Left forelimb (tissue), 1 donor: ENCODE measurements around the gene MYH11.
"Not testable (repeated sequence)": the region's sequence is repeated elsewhere in the genome, so short reads cannot be mapped to it uniquely, and the experiment has no call there.

Source experiments
- DNase-seq: peaks from one replicate; pipeline ENCODE4 v3.0.0-alpha.2; 2018; ENCODE audit warnings: low spot score

Gene MYH11

DNA sequence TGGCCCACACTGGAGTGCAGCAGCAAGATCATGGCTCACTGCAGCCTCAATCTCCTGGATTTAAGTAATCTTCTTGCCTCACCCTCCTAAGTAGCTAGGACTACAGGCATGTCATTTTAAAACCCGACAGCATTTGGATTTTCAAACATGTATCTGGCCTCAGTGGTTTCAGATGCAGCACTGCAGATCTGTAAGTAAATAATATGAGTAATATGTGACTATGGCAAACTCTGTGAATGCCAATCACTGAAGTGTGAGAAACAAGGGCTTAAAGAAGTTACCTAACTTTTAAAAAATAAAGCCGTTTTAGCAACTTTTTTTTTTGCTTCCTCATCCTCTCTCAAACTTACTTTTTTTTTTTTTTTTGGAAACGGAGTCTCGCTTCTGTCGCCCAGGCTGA lies 19.7 kb upstream of the MYH11 start:
- no peak for DNase-seq

DNA sequence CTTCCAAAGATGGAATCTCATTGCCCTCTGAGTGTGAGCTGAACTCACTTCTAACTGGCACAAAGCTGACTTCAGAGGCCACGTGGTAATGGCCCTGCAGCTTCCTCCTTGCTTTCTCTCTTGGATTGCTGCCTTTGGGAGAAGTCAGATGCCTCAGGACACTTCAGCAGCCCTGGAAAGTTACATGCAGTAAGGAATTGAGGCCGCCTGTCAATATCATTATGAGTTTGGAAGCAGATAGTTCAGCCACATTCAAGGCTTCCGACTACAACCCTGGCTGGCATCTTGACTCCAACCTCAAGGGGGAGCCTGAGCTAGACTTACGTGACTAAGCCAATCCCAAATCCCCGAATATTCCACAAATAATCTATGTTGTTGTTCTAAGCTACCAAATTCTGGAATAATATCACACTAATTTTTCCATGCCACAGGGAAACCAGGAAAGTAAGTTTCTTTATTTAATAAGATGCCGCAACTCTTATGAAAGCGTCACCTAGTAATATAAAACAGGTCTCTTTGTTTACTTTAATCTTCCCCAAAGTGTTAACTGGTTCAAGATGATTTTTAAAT lies 18.0 kb upstream of the MYH11 start:
- DNase-seq = no peak

DNA sequence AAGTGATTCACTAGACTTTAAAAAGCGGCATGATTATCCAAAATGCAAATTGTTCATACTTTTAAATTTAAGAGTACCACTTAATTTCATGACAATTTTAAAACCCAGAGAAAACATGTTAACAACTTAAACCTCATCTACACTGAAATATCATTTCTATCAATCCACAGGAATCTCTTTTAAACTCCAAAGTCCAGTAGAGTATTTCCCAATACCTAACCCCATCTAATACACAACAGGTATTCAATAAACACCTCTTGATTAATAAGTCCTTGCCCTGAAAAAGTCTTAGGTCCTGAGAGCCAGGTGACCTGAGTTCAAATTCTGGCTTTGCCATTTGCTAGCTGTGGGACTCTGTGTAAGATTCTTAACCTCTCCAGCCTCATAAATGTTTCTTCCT lies 16.9 kb upstream of the MYH11 start:
- DNase-seq = no peak

DNA sequence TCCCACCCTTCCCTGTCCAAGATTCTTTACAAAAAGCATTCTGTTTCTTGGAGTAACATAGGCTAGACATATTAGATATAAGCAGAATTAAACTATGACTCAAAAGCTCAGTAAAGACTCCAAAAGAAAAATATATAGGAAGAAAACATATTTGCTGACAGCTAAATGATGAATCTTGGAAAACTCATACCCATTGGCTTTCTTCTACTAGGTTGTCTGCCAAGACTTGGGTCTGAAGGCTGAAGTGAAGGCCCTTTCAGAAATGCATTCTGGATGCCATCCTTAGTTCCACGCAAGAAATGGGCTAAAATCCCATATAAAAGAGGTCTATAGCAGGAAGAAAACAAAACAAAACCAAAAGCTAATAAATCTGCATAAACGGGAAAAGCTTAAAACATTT lies 16.5 kb upstream of the MYH11 start:
- no peak for DNase-seq

DNA sequence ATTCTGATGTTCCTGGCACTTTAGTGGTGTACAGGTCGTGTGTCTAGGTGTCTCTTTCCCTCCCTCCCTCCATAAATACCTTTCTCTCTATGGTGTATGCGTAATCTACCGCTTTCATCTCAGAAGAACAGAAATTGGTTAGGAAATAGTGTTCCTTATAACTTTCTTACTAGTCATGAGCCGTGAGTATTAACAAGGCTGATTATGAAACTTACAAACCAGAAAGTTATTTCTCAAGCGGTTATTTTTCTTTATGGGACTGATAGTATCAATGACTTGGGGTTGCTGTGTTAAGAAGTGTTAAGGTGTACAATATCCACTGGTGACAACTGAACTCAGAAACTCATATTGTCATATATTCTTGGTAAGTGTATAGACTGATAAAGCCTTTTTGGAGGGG lies 13.2 kb upstream of the MYH11 start:
- DNase-seq = no peak

DNA sequence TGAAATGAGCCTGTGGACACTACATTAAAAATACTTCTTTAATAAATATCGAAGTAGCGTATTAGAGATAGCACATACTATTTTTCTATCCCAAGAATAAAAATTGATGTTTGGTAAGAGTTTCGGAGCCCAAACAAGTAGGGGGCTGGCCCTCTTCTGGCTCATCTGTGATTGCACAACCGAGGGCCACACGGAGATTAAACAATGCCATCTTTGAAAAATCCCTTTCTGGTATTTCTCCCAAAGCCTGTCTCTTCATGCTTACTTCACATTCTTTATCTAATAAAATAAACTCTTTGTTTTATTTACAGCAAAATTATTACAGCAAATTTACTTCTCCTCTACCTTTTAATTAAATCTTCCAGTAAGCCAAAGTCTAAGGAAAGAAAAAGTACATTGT lies 9.6 kb upstream of the MYH11 start:
- no peak for DNase-seq

DNA sequence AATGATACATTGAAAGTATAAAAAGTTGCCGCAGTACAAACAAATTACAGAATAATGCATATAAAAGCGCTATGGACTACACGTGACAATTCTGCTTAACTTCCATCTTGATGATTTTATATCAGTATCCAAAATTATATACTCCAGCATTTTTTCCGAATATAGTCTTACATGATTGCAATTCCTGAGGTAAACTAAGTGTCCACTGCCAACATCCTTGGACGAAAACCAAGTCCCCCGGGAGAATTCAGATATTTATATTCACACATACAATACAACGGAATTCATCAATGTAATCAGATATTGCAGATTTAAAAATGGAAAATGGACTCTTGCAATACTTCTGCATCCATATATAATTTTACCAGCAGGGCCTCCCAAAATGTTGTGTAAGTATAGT lies 8.9 kb upstream of the MYH11 start:
- DNase-seq = no peak

DNA sequence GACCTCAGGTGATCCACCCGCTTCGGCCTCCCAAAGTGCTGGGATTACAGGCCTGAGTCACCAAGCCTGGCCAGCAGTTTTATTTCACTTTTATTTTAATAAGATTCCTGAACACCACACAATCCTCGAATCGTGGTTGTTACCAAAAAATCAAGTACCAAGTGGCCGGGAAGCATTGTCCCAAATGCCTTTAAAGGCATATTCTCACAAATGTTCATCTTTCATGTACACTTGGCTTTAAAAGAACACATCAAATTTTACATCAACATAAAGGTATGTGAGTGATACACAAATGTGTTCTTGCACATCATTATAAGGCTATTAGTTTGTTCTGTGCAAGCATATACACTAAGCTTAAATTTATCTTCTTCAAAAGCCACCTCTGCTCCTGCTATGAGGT lies 8.1 kb upstream of the MYH11 start:
- DNase-seq = no peak

DNA sequence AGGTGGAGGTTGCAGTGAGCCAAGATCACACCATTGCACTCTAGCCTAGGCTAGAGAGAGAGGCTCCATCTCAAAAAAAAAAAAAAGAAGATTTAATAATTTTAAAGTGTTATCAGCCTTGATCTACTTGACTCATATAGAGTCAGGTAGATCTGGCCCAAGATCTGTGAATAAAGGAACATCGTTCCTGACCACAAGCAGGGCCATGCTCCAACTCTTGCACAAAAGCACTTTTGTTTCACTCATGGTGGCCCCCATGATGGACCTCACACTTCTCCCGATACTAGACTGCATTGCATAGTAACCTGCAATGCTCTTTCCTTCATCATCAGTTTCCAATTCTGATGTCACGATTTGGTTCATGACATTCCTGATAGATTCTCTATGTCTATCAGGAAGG lies 5.2 kb upstream of the MYH11 start:
- no peak for DNase-seq

DNA sequence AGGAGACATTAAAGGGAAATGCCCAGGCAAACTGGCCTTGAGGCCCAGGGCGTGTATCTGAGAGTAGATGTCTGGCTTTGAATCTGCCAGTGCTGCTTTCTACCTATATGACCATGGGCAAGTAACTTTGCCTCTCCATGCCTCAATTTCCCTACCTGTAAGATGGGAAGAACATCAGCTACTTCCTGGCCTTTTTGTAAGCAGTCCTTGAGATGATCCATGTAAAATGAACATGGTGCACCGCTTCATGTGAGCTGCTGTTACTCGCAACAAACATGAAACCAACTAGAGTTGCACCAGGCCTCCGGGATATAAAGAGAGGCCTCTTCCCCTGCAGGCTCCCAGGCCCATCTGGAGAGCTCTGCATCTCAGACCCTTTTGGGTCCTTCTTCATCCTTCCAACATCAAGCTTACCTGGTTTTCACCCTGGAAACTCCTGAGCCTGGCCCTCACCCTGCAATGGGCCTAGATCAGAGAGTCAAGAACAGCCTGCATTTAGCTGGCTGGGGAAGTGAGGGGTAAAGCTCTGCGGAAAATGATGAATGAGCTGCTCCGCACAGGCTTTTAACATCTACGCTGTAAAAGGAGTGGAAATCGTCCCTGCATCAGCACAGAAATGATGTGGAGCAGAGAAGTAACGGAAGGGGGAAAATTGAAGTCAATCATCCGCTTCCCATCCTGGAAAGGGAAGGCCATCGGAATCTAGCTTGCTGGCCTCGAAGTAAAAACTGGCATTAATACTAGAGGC lies 2.3 kb upstream of the MYH11 start:
- DNase-seq = no peak

DNA sequence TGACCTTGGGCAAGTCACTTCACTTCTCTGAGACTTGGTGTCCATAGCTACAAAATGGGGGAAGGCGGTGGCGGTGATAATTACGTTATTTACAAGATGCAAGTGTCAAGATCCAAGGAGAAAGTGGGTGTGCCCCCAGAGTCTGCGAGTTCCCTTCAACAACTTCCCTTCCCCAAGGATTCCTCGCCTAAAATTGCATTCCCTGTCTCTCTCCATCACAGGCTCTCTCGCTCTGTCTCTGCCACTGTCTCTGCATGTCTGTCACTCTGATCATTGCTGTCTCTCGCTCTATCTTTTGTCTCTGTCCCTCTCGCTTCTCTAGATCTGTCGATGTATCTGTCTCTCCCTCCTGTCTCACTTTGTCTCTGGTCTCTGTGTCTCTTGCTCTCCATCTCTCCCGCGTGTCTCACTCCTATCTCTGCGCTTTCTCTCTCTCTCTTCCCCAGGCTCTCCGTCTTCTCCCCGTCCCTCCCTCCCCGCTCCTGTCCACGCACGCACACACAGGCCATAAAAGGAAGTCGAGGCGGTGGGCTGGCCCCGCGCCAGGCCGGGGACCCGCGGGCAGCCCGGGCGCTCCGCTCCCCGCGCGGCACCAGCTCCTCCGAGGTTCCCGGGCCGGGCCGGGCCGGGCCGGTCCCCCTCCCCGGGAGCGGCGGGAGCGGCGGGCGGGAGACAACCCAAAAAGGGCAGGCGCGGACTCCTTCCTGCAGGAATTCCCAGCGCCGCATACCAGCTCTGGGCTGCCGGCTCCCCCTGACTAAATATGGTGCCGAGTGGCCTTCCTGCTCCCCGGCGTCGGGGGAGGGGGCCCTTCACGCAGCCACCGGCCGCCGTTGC lies 1.1 kb upstream of the MYH11 start:
- no peak for DNase-seq

DNA sequence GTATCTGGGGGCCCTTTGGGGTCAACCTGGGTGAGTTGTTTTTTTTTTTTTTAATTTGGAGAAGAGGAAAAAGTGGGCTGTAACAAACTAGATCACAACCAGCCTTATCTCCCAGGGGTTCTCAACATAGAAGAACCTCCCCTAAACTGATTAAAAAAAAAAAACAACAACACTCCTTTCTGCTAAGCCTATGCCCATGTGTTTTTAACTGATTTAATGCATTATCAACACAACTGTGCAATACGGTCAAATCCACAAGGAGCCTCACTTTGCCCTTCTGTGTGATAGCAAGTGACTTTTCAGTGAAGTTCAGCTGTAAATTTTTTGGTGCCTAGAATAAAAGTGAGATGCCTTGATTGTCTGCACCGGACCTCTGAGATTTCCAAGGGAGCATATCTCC lies 646 bp downstream of the MYH11 start:
- DNase-seq = no peak

DNA sequence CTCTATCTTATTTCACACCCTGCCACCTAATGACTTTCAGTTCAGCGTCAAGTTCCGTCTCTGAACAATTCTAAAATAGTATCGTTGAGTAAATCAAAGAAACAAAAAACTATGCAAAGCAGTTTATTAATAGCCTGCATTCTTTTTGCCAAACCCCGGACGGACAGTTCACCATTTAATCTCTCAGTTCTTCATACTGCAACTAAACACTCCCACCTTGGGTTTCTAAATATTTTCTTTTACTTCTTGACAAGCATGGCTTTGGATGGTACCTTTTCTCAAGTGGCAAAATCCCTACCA lies 1.2 kb downstream of the MYH11 start:
- no peak for DNase-seq

DNA sequence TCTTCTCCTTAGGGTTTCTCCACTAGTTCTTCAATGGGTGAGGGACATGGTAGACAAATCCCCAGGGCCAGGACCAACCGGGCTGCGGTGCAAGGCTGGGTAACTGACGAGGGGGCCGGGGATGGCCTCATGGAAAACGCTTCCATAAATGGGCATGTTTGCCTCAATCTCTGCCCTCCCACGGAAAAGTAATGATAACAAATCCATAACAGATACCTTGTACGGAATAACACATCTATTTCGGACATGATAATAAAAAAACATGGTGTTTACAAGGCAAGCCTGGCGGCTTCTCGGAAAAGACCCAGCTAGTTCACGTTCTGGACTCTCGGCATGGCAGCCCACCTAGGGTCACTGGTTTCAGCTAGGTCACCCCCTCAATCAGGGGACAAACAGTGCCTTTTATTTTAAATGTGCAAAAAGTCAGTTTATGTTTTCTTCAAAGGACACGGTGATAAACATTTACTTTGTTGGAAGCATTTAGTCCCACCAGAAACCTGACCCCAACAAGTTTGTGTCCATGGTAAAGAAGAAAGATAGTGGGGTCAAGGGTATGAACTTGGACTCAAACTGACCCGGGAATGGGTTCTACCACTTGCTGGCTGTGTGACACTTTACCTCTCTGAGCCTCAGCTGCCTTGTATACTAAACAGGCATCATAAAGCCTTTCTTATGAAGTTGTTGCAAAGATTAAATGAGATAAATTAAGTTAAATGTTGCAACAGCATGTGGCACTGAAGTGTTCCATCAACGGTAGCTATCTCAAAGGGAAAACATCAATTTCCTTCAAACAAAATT lies 1.7 kb downstream of the MYH11 start:
- no peak for DNase-seq

DNA sequence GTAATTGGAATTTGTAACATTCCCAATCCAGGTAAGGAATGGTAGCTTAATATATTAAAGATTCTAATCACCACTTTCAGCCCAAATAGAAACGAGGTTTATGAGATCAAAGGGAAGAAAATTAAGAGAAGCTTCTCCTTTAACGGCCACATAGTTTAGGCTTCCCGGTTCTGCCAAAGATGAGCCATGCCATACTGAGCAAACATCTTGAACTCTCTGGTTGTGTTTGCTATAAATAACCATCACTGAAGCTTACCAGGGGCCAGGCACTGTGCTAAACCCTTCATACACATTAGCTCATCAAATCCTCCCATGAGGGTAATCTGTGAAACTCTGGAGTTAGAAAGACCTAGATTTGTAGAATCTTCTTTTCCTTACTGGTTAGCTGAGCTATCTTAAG lies 2.8 kb downstream of the MYH11 start:
- no peak for DNase-seq

DNA sequence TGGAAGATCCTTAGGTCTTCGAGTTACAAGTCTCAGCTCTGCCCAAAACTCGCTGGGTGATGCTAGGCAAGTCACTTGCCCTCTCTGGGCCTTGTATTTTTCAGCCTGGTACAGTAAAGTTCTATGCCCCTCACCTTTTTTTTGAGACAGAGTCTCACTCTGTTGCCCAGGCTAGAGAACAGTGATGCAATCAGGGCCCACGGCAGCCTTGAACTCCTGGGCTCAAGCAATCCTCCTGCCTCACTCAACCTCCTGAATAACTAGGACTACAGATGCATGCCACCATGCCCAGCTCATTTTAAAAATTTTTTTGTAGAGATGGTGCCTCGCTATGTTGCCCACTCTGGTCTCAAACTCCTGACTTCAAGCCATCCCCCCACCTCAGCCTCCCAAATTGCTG lies 3.8 kb downstream of the MYH11 start:
- DNase-seq = no peak

DNA sequence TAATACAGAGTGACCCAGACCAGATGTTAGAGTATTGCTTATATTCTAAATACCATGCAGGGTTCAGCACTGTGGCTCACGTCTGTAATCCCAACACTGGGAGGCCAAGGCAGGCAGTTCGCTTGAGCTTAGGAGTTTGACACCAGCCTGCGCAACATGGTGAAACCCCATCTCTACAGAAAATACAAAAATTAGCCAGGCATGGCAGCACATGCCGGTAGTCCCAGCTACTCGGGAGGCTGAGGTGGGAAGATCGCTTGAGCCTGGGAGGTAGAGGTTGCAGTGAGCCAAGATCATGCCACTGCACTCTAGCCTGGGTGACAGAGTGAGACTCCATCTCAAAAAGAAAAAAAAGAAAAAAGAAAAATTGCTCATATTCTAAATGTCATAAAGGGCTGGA lies 6.3 kb downstream of the MYH11 start:
- not testable (repeated sequence) for DNase-seq

DNA sequence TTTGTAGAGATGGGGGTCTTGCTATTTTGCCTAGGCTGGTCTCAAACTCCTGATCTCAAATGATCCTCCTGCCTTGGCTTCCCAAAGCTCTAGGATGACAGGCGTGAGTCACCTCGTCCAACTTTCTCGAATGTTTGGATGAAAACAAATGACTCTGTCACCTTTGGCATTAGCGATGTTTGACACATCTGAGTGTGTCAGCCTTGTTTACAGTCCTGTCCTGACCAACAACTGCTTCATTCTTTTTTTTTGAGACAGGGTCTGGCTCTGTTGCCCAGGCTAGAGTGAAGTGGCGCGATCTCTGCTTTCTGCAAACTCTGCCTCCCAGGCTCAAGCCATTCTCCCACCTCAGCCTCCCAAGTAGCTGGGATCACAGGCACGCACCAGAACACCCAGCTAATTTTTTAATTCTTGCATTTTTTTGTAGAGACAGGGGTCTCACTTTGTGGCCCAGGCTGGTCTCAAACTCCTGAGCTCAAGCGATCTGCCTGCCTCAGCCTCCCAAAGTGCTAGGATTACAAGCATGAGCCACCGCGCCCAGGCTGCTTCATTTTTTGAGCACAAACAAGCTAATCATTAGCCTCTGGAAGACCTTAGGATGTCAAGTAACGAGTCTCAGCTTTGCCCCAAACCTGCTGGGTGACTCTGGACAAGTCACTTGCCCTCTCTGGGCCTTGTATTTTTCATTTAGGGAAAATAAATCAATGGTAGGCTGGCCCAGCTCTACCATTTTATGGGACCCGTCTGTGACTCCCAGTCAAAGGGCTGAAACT lies 7.4 kb downstream of the MYH11 start:
- no peak for DNase-seq

DNA sequence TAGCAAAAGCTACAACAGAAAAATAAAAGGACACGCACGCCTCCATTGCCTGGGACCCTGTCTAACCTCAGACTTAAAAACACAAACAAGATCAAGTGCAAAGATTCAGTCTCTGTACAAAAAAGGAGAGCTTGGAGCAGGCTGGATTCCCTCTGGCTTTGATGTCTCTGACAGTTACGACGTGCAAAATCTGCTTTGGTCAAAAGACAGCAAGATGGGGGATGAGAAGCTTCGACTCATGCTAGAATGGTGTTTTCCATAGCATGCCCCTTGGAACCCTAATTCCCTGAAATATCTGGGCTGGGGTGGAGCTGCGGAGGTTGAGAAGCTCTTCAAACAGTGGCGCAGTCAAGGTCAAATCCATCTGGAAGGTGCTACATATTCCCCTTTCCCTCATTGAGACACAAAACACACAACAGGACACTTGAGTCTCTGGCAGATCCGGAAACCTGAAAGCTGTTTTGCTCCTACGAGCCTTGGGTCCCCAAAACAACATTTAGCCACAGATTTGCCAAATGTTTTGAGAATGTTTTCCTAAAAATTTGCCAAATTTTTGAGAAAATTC lies 9.1 kb downstream of the MYH11 start:
- no peak for DNase-seq

DNA sequence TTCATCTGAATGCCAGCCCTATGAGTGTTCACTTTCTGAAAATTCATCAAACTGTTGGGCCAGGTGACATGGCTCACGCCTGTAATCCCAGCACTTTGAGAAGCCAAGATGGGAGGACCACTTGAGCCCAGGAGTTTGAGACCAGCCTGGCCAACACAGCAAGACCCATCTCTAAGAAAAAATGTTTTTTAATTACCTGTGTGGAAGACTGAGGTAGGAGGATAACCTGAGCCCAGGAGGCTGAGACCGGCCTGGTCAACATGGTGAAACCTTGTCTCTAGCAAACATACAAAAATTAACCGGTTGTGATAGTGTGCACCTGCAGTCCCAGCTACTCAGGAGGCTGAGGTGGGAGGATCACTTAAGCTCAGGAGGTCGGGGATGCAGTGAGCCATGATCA lies 10.3 kb downstream of the MYH11 start:
- DNase-seq = no peak

DNA sequence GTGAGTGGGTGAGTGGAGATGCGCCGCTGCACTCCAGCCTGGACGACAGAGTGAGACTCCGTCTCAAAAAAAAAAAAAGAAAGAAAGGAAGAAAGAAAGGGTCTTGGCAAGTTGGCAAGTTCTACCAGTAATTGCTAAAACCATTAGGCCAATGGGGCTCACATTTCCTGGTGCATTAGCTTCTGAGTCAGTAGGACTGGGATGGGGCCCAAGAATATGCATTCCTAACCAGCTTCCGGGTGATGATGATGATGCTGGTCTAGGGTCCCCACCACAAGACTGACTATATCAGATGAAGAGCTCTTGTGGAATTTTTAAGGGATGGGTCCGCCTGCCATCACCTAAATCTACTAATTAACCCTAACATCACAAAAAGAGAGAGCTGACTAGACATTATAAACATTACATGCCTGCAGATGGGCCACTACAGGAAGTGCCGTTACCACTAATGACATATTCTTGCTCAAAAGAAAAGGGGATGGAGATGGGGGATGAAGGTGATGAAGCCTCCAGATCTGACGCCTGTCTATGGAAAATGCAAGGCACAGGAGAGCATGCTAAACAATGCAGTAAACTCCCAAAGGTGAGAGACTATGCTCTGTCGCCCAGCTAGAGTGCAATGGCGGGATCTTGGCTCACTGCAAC lies 13.1 kb downstream of the MYH11 start:
- no peak for DNase-seq
